ENCODE results near the gene KLHL13. TPM values are rescaled to one million over a fixed set of nuclear protein-coding genes. Genes with fewer than 3 reads are reported as not detected.

Gene KLHL13
- total and polyA plus RNA-seq, 2 of the 8 experiments (the other 6 are each of a cell fraction or from before 2014, with no cell fraction given) = 6.4 to 12.8 TPM

DNA sequence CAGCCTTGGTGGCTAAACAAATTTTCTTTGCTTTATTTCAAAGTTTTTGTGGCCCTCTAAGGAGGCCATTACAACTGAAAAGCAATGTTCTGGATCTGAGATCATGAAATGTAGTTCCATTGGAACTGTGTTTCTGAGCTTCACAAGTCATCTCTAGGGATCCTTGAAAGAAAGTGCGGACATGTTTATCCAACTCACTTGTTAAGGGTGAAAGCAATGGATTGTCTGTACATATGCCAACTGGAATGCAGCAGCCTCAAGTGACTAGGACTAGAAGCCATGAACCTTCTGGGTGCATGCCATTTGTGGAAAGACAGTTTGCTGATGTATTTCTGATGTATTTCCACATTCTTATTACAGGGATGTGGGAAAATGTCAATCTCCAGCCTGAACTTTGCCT is 36.7 kb upstream of the KLHL13 start:
- no peak overlapping the region for H3K18ac ChIP-seq (ENCODE audit: extremely low read depth, low read length)
- H3K79me1 ChIP-seq (ENCODE audit: low read depth, low read length) = no peaks in the 10 kb centered on the region
- no peaks in the 10 kb centered on the region for H3K9me3 ChIP-seq (ENCODE audit: insufficient read depth in 2 of 2, low read depth in 1 of 2, low read length in 1 of 2)
- DNase-seq (ENCODE audit: low read depth in 1 of 2, low spot score in 2 of 2) (no peak), FAIRE-seq (no peak)
- no peak overlapping the region for H4K5ac ChIP-seq (ENCODE audit: insufficient read length, low read depth, low read length)
- H3K9ac ChIP-seq (replicated peaks in 1 of 4; ENCODE audit: extremely low read depth in 1 of 4, low read depth in 3 of 4, low read length in 3 of 4) = no peak overlapping the region
- no peak overlapping the region for H2AFZ ChIP-seq (ENCODE audit: low read length)
- H2BK5ac ChIP-seq (ENCODE audit: low read depth, low read length) = no peak overlapping the region
- 91% methylated on average over 1 of the region's 1 CpG; no CpG with 5 or more reads in 1 of the 2 experiments for WGBS, 2 experiments (ENCODE audit: extremely low coverage in 1 of 2, insufficient coverage in 1 of 2, insufficient read length in 1 of 2, insufficient replicate concordance in 2 of 2, low coverage in 1 of 2, low lambda C conversion rate in 2 of 2, missing lambda C conversion rate in 1 of 2)
- ChIA-PET POLR2A (ENCODE audit: partially characterized antibody) (no interaction called here), CTCF (ENCODE audit: partially characterized antibody) (no interaction called here)
- H2BK12ac ChIP-seq (ENCODE audit: low read depth, low read length) = no peak overlapping the region
- no peak overlapping the region for H3K14ac ChIP-seq (ENCODE audit: insufficient read length)
- no peak overlapping the region for H3K4me2 ChIP-seq (ENCODE audit: insufficient read depth in 1 of 2, low read depth in 2 of 2, low read length in 2 of 2)
- no peak overlapping the region for H2BK20ac ChIP-seq (ENCODE audit: low read length)
- H3K4me1 ChIP-seq (replicated peaks in 1 of 4; ENCODE audit: control insufficient read depth in 3 of 4, insufficient read depth in 4 of 4, low read length in 3 of 4) = no peaks in the 10 kb centered on the region
- H3K4me3 ChIP-seq (ENCODE audit: extremely low read depth in 1 of 4, insufficient read depth in 2 of 4, low read depth in 3 of 4, low read length in 4 of 4) = no peak overlapping the region
- no peak overlapping the region for H2BK120ac ChIP-seq (replicated peaks; ENCODE audit: low read depth, low read length)
- H3K79me2 ChIP-seq (ENCODE audit: control insufficient read depth in 1 of 2, insufficient read depth in 2 of 2, low read length in 2 of 2) = no peaks in the 10 kb centered on the region
- no peaks in the 10 kb centered on the region for H3K27me3 ChIP-seq (replicated peaks in 1 of 4; ENCODE audit: control insufficient read depth in 3 of 4, extremely low read depth in 1 of 4, insufficient read depth in 3 of 4, low read length in 3 of 4)
- no peak overlapping the region for H4K8ac ChIP-seq (ENCODE audit: extremely low read depth, insufficient read depth, low read length)
- H3K56ac ChIP-seq (replicated peaks; ENCODE audit: insufficient read length, low read depth, low read length) = no peak overlapping the region
- no peaks in the 10 kb centered on the region for H3K23me2 ChIP-seq (ENCODE audit: low read depth, low read length)
- H3K23ac ChIP-seq (ENCODE audit: insufficient read length) = no peak overlapping the region
- H4K20me1 ChIP-seq (replicated peaks in 1 of 2; ENCODE audit: control insufficient read depth in 1 of 2, insufficient read depth in 2 of 2, low read length in 2 of 2) = no peaks in the 10 kb centered on the region
- no peak overlapping the region for H2BK15ac ChIP-seq (ENCODE audit: low read length)
- no peak overlapping the region for H2AK5ac ChIP-seq (ENCODE audit: low read depth, low read length)
- H3K36me3 ChIP-seq (ENCODE audit: control insufficient read depth in 2 of 4, insufficient read depth in 4 of 4, low read length in 3 of 4) = no peaks in the 10 kb centered on the region
- no peak overlapping the region for H3K4ac ChIP-seq (replicated peaks; ENCODE audit: insufficient read length, low read depth, low read length)
- no peak overlapping the region for H4K91ac ChIP-seq (replicated peaks; ENCODE audit: insufficient read length, low read length)
- no peak overlapping the region for H3K27ac ChIP-seq (ENCODE audit: low read depth, low read length)
- no peak for TF ChIP-seq HDAC6 (IDR thresholded peaks at IDR 0.05; ENCODE audit: low read depth, low read length)
- TF ChIP-seq JUND (IDR thresholded peaks at IDR 0.05; ENCODE audit: low read length) = no peak
- TF ChIP-seq MAFK (IDR thresholded peaks at IDR 0.05; ENCODE audit: low read depth, low read length) = no peak
- no peak for TF ChIP-seq BCL11A (IDR thresholded peaks at IDR 0.05; ENCODE audit: low read depth in 2 of 2, low read length in 2 of 2)
- TF ChIP-seq POLR2AphosphoS5 (IDR thresholded peaks at IDR 0.05; ENCODE audit: low read depth, low read length) = no peak
- no peak for TF ChIP-seq CREB1 (IDR thresholded peaks at IDR 0.05)
- no peak for TF ChIP-seq KDM5A (IDR thresholded peaks at IDR 0.05; ENCODE audit: low read length)
- no peak for TF ChIP-seq PHF8 (conservative IDR thresholded peaks at IDR 0.05; ENCODE audit: low read depth, low read length)
- no peak for TF ChIP-seq CHD2 (IDR thresholded peaks at IDR 0.05; ENCODE audit: low read length)
- no peak for TF ChIP-seq BACH1 (IDR thresholded peaks at IDR 0.05; ENCODE audit: low read length)
- TF ChIP-seq, protein P1, sequence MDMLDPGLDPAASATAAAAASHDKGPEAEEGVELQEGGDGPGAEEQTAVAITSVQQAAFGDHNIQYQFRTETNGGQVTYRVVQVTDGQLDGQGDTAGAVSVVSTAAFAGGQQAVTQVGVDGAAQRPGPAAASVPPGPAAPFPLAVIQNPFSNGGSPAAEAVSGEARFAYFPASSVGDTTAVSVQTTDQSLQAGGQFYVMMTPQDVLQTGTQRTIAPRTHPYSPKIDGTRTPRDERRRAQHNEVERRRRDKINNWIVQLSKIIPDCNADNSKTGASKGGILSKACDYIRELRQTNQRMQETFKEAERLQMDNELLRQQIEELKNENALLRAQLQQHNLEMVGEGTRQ (IDR thresholded peaks at IDR 0.05; ENCODE audit: low read length) = no peak
- no peak for TF ChIP-seq RAD21 (IDR thresholded peaks at IDR 0.05 in 1 of 2, conservative IDR thresholded peaks at IDR 0.05 in 1 of 2; ENCODE audit: low read depth in 2 of 2, low read length in 2 of 2)
- TF ChIP-seq, protein P2, sequence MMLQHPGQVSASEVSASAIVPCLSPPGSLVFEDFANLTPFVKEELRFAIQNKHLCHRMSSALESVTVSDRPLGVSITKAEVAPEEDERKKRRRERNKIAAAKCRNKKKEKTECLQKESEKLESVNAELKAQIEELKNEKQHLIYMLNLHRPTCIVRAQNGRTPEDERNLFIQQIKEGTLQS (IDR thresholded peaks at IDR 0.05; ENCODE audit: insufficient read depth, low read depth, low read length) = no peak
- TF ChIP-seq BRCA1 (IDR thresholded peaks at IDR 0.05; ENCODE audit: low read depth, low read length) = no peak

Data from H1 (cell line).